ENCODE results near the gene CORO1C. TPM values are rescaled to one million over a fixed set of nuclear protein-coding genes. Genes with fewer than 3 reads are reported as not detected.

CORO1C gene
- polyA plus RNA-seq, 1 of the 3 experiments (the other 2 are of a cell fraction): 150 TPM

GRCh38 chr12:108766294-108766693, 35.0 kb upstream of the CORO1C start:
- no peak for DNase-seq
- no peak overlapping the region for H3K9ac ChIP-seq
- no peaks in the 10 kb centered on the region for H3K4me1 ChIP-seq (ENCODE audit: control insufficient read depth in 1 of 2, insufficient read depth in 2 of 2, low read depth in 1 of 2, low read length in 1 of 2)
- H3K4me2 ChIP-seq: no peak overlapping the region
- H3K9me2 ChIP-seq: no peaks in the 10 kb centered on the region
- no peaks in the 10 kb centered on the region for H4K20me1 ChIP-seq (ENCODE audit: insufficient read depth)
- no peaks in the 10 kb centered on the region for H3K27me3 ChIP-seq (ENCODE audit: insufficient read depth)
- ChIA-PET CTCF (interaction anchor here (2.1 kb wide), 1 partner anchor 102 kb away, joined by 8 read pairs; no protein-coding TSS in a partner anchor), POLR2A (no interaction called here)
- H3K4me3 ChIP-seq (ENCODE audit: low read depth in 2 of 2, low read length in 1 of 2): no peak overlapping the region
- H3K9me3 ChIP-seq: no peaks in the 10 kb centered on the region
- 95% methylated on average over 6 of the region's 6 CpGs for WGBS (ENCODE audit: low lambda C conversion rate)
- H3K27ac ChIP-seq (ENCODE audit: low read depth in 2 of 2, low read length in 1 of 2): no peak overlapping the region
- H3K79me2 ChIP-seq (ENCODE audit: insufficient read depth): no peaks in the 10 kb centered on the region
- TF ChIP-seq YY1 (IDR thresholded peaks at IDR 0.05; ENCODE audit: low read depth) (no peak), USF2 (IDR thresholded peaks at IDR 0.05; ENCODE audit: borderline replicate concordance, low read depth, low read length) (no peak), EP300 (IDR thresholded peaks at IDR 0.05; ENCODE audit: borderline replicate concordance in 1 of 2, low read depth in 1 of 2, low read length in 1 of 2) (no peak), SMC3 (IDR thresholded peaks at IDR 0.05; ENCODE audit: low read depth, low read length) (no peak), RFX5 (IDR thresholded peaks at IDR 0.05; ENCODE audit: low read length) (no peak), TCF12 (IDR thresholded peaks at IDR 0.05) (no peak), ZBTB33 (IDR thresholded peaks at IDR 0.05; ENCODE audit: borderline replicate concordance, low read depth) (no peak), MXI1 (IDR thresholded peaks at IDR 0.05; ENCODE audit: low read depth, low read length) (no peak), TAF1 (IDR thresholded peaks at IDR 0.05; ENCODE audit: borderline replicate concordance, low read depth, low read length) (no peak), RCOR1 (IDR thresholded peaks at IDR 0.05; ENCODE audit: low read length) (no peak)
- TF ChIP-seq, protein P1, sequence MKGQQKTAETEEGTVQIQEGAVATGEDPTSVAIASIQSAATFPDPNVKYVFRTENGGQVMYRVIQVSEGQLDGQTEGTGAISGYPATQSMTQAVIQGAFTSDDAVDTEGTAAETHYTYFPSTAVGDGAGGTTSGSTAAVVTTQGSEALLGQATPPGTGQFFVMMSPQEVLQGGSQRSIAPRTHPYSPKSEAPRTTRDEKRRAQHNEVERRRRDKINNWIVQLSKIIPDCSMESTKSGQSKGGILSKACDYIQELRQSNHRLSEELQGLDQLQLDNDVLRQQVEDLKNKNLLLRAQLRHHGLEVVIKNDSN (IDR thresholded peaks at IDR 0.05; ENCODE audit: borderline replicate concordance, low read depth): no peak
- H2AFZ ChIP-seq (ENCODE audit: low read depth): no peak overlapping the region
- no peaks in the 10 kb centered on the region for H3F3A ChIP-seq (replicated peaks; ENCODE audit: insufficient read depth)
- no peaks in the 10 kb centered on the region for H3K36me3 ChIP-seq (replicated peaks in 1 of 2; ENCODE audit: control insufficient read depth in 1 of 2, insufficient read depth in 2 of 2, low read length in 1 of 2)

DNA sequence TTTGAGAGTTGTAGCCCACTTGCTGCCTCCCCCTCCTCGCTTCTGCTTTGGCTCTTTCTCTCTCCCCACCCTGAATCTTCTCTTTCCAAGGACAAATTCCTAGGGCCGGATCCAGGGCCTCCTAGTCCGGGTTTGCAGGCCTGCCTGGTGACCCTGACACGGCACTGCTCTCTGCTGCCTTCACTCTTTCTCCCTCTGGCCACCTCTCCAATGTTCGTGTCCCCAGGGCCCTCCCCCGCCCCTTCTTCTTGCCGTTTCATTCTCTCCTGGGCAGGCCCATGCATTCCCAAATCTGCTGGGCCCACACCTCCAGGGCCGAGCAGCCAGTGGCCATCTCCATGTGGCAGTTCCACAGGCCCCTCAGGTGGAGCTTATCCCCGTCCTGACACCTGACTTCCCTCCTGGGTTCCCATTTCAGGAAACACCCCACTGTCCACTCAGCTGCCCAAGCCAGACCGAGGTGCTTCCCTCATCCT, 34.0 kb upstream of the CORO1C start:
- H3K9me2 ChIP-seq: no peaks in the 10 kb centered on the region
- H2AFZ ChIP-seq (ENCODE audit: low read depth): no peak overlapping the region
- ChIA-PET CTCF (interaction anchor here (2.1 kb wide), 1 partner anchor 101 kb away, joined by 8 read pairs; no protein-coding TSS in a partner anchor), POLR2A (no interaction called here)
- H3K4me3 ChIP-seq (ENCODE audit: low read depth in 2 of 2, low read length in 1 of 2): no peak overlapping the region
- no peaks in the 10 kb centered on the region for H3K27me3 ChIP-seq (ENCODE audit: insufficient read depth)
- no peak for TF ChIP-seq TCF12 (IDR thresholded peaks at IDR 0.05)
- no peak for TF ChIP-seq EZH2phosphoT487 (IDR thresholded peaks at IDR 0.05; ENCODE audit: borderline replicate concordance, low read depth)
- TF ChIP-seq IRF3 (IDR thresholded peaks at IDR 0.05; ENCODE audit: low read depth, low read length): no peak
- TF ChIP-seq TAF1 (IDR thresholded peaks at IDR 0.05; ENCODE audit: borderline replicate concordance, low read depth, low read length): no peak
- TF ChIP-seq, protein P2, sequence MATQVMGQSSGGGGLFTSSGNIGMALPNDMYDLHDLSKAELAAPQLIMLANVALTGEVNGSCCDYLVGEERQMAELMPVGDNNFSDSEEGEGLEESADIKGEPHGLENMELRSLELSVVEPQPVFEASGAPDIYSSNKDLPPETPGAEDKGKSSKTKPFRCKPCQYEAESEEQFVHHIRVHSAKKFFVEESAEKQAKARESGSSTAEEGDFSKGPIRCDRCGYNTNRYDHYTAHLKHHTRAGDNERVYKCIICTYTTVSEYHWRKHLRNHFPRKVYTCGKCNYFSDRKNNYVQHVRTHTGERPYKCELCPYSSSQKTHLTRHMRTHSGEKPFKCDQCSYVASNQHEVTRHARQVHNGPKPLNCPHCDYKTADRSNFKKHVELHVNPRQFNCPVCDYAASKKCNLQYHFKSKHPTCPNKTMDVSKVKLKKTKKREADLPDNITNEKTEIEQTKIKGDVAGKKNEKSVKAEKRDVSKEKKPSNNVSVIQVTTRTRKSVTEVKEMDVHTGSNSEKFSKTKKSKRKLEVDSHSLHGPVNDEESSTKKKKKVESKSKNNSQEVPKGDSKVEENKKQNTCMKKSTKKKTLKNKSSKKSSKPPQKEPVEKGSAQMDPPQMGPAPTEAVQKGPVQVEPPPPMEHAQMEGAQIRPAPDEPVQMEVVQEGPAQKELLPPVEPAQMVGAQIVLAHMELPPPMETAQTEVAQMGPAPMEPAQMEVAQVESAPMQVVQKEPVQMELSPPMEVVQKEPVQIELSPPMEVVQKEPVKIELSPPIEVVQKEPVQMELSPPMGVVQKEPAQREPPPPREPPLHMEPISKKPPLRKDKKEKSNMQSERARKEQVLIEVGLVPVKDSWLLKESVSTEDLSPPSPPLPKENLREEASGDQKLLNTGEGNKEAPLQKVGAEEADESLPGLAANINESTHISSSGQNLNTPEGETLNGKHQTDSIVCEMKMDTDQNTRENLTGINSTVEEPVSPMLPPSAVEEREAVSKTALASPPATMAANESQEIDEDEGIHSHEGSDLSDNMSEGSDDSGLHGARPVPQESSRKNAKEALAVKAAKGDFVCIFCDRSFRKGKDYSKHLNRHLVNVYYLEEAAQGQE (IDR thresholded peaks at IDR 0.05; ENCODE audit: low read depth, low read length): no peak
- TF ChIP-seq FOSL2 (IDR thresholded peaks at IDR 0.05; ENCODE audit: borderline replicate concordance, low read depth): no peak
- TF ChIP-seq CTCF (IDR thresholded peaks at IDR 0.05): no peak
- TF ChIP-seq MXI1 (IDR thresholded peaks at IDR 0.05; ENCODE audit: low read depth, low read length): no peak
- H3K9me3 ChIP-seq: no peaks in the 10 kb centered on the region
- H3K9ac ChIP-seq: no peak overlapping the region
- no peaks in the 10 kb centered on the region for H3F3A ChIP-seq (replicated peaks; ENCODE audit: insufficient read depth)
- H3K36me3 ChIP-seq (replicated peaks in 1 of 2; ENCODE audit: control insufficient read depth in 1 of 2, insufficient read depth in 2 of 2, low read length in 1 of 2): no peaks in the 10 kb centered on the region
- H3K27ac ChIP-seq (ENCODE audit: low read depth in 2 of 2, low read length in 1 of 2): no peak overlapping the region
- H3K4me2 ChIP-seq: no peak overlapping the region
- no peaks in the 10 kb centered on the region for H4K20me1 ChIP-seq (ENCODE audit: insufficient read depth)
- 81% methylated on average over 10 of the region's 10 CpGs for WGBS (ENCODE audit: low lambda C conversion rate)
- no peak for DNase-seq
- no peaks in the 10 kb centered on the region for H3K79me2 ChIP-seq (ENCODE audit: insufficient read depth)
- H3K4me1 ChIP-seq (ENCODE audit: control insufficient read depth in 1 of 2, insufficient read depth in 2 of 2, low read depth in 1 of 2, low read length in 1 of 2): no peaks in the 10 kb centered on the region
